NCI-H460 (cell line): ENCODE results near the gene SPPL2A. TPM values are rescaled to one million over a fixed set of nuclear protein-coding genes. Genes with fewer than 3 reads are reported as not detected.

Experiments used
- DNase-seq: peaks from one replicate; pipeline ENCODE4 v3.0.0-alpha.2; 2016; ENCODE audit warnings: low read depth; ENCODE audit errors: extremely low read depth
- small RNA-seq, 2 experiments: library from RNA; depleted of rRNA; stranded (forward); fragments of <200 nt; gene quantifications; one replicate each; pipeline ENCODE3, GENCODE V24; 2014
- total RNA-seq: library from RNA; depleted of rRNA; stranded (reverse); fragments of >200 nt; shearing (Covaris generic); gene quantifications from 2 replicates; pipeline ENCODE4 v1.2.3, GENCODE V29; 2014; rRNA removed

Gene SPPL2A
- total RNA-seq, 1 experiment from 2014 or later: 125 TPM

GRCh38 chr15:50687302-50687902 lies 78.1 kb downstream of the SPPL2A start:
- DNase-seq: no peak

- DNase-seq: peak; percentile 64
Measured at GRCh38 chr15:50686469-50687301, 78.8 kb downstream of the SPPL2A start, which contains the start of gene TRPM7. TSS of gene TRPM7 (minus strand) at chr15:50686797. CDS start at chr15:50686533, 264 bp downstream.

GRCh38 chr15:50685976-50686468 lies 79.5 kb downstream of the SPPL2A start:
- DNase-seq: no peak

GRCh38 chr15:50685191-50685975 lies 80.1 kb downstream of the SPPL2A start:
- no peak for DNase-seq

GRCh38 chr15:50681467-50681866 lies 84.0 kb downstream of the SPPL2A start:
- DNase-seq: no peak

GRCh38 chr15:50676799-50677483 lies 88.6 kb downstream of the SPPL2A start:
- DNase-seq: no peak

- no peak for DNase-seq
Measured at GRCh38 chr15:50675535-50676144, 89.9 kb downstream of the SPPL2A start.

- DNase-seq: no peak
Measured at GRCh38 chr15:50670115-50670514, 95.4 kb downstream of the SPPL2A start.

GRCh38 chr15:50669611-50670010 lies 95.9 kb downstream of the SPPL2A start:
- DNase-seq: no peak

- DNase-seq: no peak
Measured at GRCh38 chr15:50665938-50666337, 99.6 kb downstream of the SPPL2A start.

- DNase-seq: no peak
Measured at GRCh38 chr15:50655555-50655954, 110.0 kb downstream of the SPPL2A start.

- no peak for DNase-seq
Measured at GRCh38 chr15:50653156-50653743, 112.3 kb downstream of the SPPL2A start.

GRCh38 chr15:50652671-50653070 lies 112.8 kb downstream of the SPPL2A start:
- DNase-seq: no peak

Small RNA genes within 50 kb of the gene (small RNA-seq; reads per million reads assigned to genes)
- gene AC012100.1 (0 reads per million in 2 experiments), gene RN7SL354P (0 reads per million in 2 experiments)

Other genes starting within 250 kb of the SPPL2A start
- gene USP50, start 219.0 kb downstream of the SPPL2A start, total RNA-seq: not detected in 2 replicates
- 31.8 and 40.2 TPM in 2 replicates for gene TRPM7, start 78.9 kb downstream of the SPPL2A start, total RNA-seq
- 11.8 and 12.5 TPM in 2 replicates for gene AP4E1, start 143.0 kb upstream of the SPPL2A start, total RNA-seq